ENCODE measurements around the gene SLIT1. TPM values are rescaled to one million over a fixed set of nuclear protein-coding genes. Genes with fewer than 3 reads are reported as not detected.
A peak's percentile ranks its signal among the peaks of the same experiment; 100 is the strongest.

SLIT1 gene
- total RNA-seq, 6 experiments from 2014 or later, result 0.04 to 0.29 (median 0.12) TPM; not detected in 1

DNA sequence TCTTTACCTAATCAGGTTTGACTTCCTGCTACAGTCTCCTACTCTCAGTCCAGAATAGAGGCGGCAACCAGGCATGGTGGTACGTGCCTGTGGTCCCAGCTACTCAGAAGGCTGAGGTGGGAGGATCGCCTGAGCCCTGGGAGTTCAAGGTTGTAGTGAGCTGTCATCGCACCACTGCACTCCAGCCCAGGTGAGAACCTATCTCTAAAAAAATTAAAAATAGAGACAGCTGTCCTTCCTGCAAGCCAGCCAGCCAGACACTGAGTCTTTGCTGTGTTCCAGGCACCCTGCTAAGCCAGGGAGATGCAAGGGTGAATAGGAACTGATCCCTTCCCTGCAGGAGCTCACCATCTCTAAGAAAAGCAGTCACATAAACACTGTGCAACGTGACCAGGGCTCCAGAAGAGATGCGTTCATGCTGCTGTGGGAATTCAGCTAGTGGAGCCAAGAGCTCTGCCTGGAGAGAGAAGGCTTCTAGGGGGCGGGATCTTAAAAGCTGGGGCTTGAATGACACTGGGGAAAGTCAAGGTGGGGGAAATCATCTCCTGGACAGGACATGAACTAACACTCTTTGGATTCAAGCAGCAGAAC, 22.1 kb upstream of the SLIT1 start:
- ATAC-seq (no peak), DNase-seq (no peak)
- Histone ChIP-seq H3K4me3 (no peak overlapping the region), H3K27me3 (no peaks in the 10 kb centered on the region), H3K9me3 (no peaks in the 10 kb centered on the region), H3K27ac (no peak overlapping the region), H3K4me1 (no peaks in the 10 kb centered on the region), H3K36me3 (no peaks in the 10 kb centered on the region)
- 28% methylated on average over 5 of the region's 7 CpGs for WGBS (ENCODE audit: insufficient coverage, low coverage, low lambda C conversion rate, missing lambda C conversion rate)
- TF ChIP-seq, protein P1, sequence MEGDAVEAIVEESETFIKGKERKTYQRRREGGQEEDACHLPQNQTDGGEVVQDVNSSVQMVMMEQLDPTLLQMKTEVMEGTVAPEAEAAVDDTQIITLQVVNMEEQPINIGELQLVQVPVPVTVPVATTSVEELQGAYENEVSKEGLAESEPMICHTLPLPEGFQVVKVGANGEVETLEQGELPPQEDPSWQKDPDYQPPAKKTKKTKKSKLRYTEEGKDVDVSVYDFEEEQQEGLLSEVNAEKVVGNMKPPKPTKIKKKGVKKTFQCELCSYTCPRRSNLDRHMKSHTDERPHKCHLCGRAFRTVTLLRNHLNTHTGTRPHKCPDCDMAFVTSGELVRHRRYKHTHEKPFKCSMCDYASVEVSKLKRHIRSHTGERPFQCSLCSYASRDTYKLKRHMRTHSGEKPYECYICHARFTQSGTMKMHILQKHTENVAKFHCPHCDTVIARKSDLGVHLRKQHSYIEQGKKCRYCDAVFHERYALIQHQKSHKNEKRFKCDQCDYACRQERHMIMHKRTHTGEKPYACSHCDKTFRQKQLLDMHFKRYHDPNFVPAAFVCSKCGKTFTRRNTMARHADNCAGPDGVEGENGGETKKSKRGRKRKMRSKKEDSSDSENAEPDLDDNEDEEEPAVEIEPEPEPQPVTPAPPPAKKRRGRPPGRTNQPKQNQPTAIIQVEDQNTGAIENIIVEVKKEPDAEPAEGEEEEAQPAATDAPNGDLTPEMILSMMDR (IDR thresholded peaks at IDR 0.05), result no peak
- no peak for TF ChIP-seq POLR2A (IDR thresholded peaks at IDR 0.05)
- intact Hi-C loops (cut with DNase I), result loop anchor here (10.0 kb wide), 1 partner anchor 133 kb away; no protein-coding TSS in a partner anchor

DNA sequence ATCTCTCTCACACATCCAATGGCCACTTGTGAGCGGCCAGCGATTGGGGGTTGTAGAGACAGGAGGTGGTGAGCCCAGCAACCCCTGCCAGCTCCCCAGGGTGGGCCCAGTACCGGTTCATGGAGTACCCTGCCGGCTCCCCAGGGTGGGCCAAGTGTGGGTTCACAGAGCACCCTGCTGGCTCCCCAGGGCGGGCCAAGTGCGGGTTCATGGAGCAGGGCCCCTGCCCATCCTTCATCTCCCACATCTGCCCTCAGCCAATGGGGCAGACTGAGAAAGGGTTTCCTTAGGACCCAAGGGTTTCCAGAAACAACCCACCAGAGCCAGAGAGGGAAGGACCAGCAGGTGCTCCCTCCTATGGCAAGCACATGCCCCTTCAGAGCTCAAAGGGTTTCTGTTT, 21.4 kb upstream of the SLIT1 start:
- WGBS (ENCODE audit: insufficient coverage, low coverage, low lambda C conversion rate, missing lambda C conversion rate), result no CpG with 5 or more reads among the region's 6 CpGs
- ATAC-seq (no peak), DNase-seq (no peak)
- intact Hi-C loops (cut with DNase I), result loop anchor here (10.0 kb wide), 1 partner anchor 132 kb away; no protein-coding TSS in a partner anchor
- Histone ChIP-seq H3K4me1 (no peaks in the 10 kb centered on the region), H3K9me3 (no peaks in the 10 kb centered on the region), H3K36me3 (no peaks in the 10 kb centered on the region), H3K27me3 (no peaks in the 10 kb centered on the region), H3K27ac (no peak overlapping the region), H3K4me3 (no peak overlapping the region)
- TF ChIP-seq, protein P1 (IDR thresholded peaks at IDR 0.05), result no peak
- no peak for TF ChIP-seq POLR2A (IDR thresholded peaks at IDR 0.05)

- Histone ChIP-seq H3K27ac (no peak overlapping the region), H3K9me3 (no peaks in the 10 kb centered on the region), H3K4me1 (no peaks in the 10 kb centered on the region), H3K36me3 (no peaks in the 10 kb centered on the region), H3K4me3 (no peak overlapping the region), H3K27me3 (no peaks in the 10 kb centered on the region)
- no peak for TF ChIP-seq POLR2A (IDR thresholded peaks at IDR 0.05)
- TF ChIP-seq, protein P1 (IDR thresholded peaks at IDR 0.05), result no peak
- intact Hi-C loops (cut with DNase I), result loop anchor here (10.0 kb wide), 1 partner anchor 130 kb away; no protein-coding TSS in a partner anchor
- 65% methylated on average over 2 of the region's 14 CpGs for WGBS (ENCODE audit: insufficient coverage, low coverage, low lambda C conversion rate, missing lambda C conversion rate)
- ATAC-seq (peak in 1 of 4 donors; percentile 22), DNase-seq (no peak)
These were observed 19.3 kb upstream of the SLIT1 start for GRCh38 chr10:97204826-97205679.

GRCh38 chr10:97203220-97203619, 17.5 kb upstream of the SLIT1 start:
- no peaks in the 10 kb centered on the region for H3K36me3 ChIP-seq
- TF ChIP-seq POLR2A (IDR thresholded peaks at IDR 0.05), result no peak
- TF ChIP-seq, protein P1 (IDR thresholded peaks at IDR 0.05), result no peak
- no peaks in the 10 kb centered on the region for H3K27me3 ChIP-seq
- intact Hi-C loops (cut with DNase I), result loop anchor here (10.0 kb wide), 1 partner anchor 128 kb away; no protein-coding TSS in a partner anchor
- ATAC-seq (no peak), DNase-seq (no peak)
- H3K27ac ChIP-seq, result no peak overlapping the region
- no peaks in the 10 kb centered on the region for H3K4me1 ChIP-seq
- no peaks in the 10 kb centered on the region for H3K9me3 ChIP-seq
- WGBS (ENCODE audit: insufficient coverage, low coverage, low lambda C conversion rate, missing lambda C conversion rate), result 88% methylated on average over 3 of the region's 7 CpGs
- H3K4me3 ChIP-seq, result no peak overlapping the region
